Loucy (cell line): ENCODE data around the gene TYW1.
"Not testable (repeated sequence)": the region's sequence is repeated elsewhere in the genome, so short reads cannot be mapped to it uniquely, and the experiment has no call there.

ENCODE experiments used
- H2AFZ ChIP-seq: fragments of 200-600 bp; sonication (generic); 2 replicates; pipeline ENCODE4 v1.6.0; 2016; ENCODE audit warnings: antibody characterized with exemption, mild to moderate bottlenecking, low read length, moderate library complexity
- H3F3A ChIP-seq: fragments of 200-600 bp; 2 replicates; pipeline ENCODE4 v1.6.0; 2016; ENCODE audit warnings: antibody characterized with exemption, low read depth, mild to moderate bottlenecking
- H3K27me3 ChIP-seq: fragments of 200-600 bp; sonication (generic); 2 replicates; pipeline ENCODE4 v1.6.1; 2014; ENCODE audit warnings: low read length, mild to moderate bottlenecking; ENCODE audit not compliant: insufficient read depth, poor library complexity, severe bottlenecking
- H3K36me3 ChIP-seq: fragments of 200-600 bp; sonication (generic); 2 replicates; pipeline ENCODE4 v1.6.1; 2016; ENCODE audit warnings: low read length; ENCODE audit not compliant: insufficient read depth
- H3K4me1 ChIP-seq: fragments of 200-600 bp; sonication (generic); 2 replicates; pipeline ENCODE4 v1.5.1; 2014; ENCODE audit warnings: low read length, mild to moderate bottlenecking; ENCODE audit not compliant: insufficient read depth, poor library complexity, severe bottlenecking
- H3K4me2 ChIP-seq: fragments of 200-600 bp; sonication (generic); 2 replicates; pipeline ENCODE4 v1.6.0; 2014; ENCODE audit warnings: antibody characterized with exemption, low read length, low read depth, mild to moderate bottlenecking; ENCODE audit not compliant: poor library complexity, severe bottlenecking
- H3K4me3 ChIP-seq: fragments of 200-600 bp; sonication (generic); 2 replicates; pipeline ENCODE4 v1.5.1; 2014; ENCODE audit warnings: low read length, mild to moderate bottlenecking, mixed read lengths; ENCODE audit not compliant: poor library complexity, severe bottlenecking
- H3K79me2 ChIP-seq: fragments of 200-600 bp; sonication (generic); 2 replicates; pipeline ENCODE4 v1.6.1; 2014; ENCODE audit warnings: low read length; ENCODE audit not compliant: insufficient read depth
- H3K9ac ChIP-seq: fragments of 200-600 bp; sonication (generic); 2 replicates; pipeline ENCODE4 v1.6.0; 2014; ENCODE audit warnings: mild to moderate bottlenecking, low read depth, low read length, moderate library complexity; ENCODE audit not compliant: poor library complexity, severe bottlenecking
- H3K9me2 ChIP-seq: fragments of 200-600 bp; sonication (generic); replicated peaks from 2 replicates; pipeline ENCODE4 v1.6.1; 2016; ENCODE audit warnings: low read depth, low read length, mixed read lengths
- H3K9me3 ChIP-seq: fragments of 200-600 bp; sonication (generic); 2 replicates; pipeline ENCODE4 v1.6.1; 2014; ENCODE audit warnings: mild to moderate bottlenecking, antibody characterized with exemption, low read length, low read depth; ENCODE audit not compliant: insufficient read depth
- H4K20me1 ChIP-seq: fragments of 200-600 bp; sonication (generic); 2 replicates; pipeline ENCODE4 v1.6.0; 2014; ENCODE audit warnings: antibody characterized with exemption, low read length, mild to moderate bottlenecking; ENCODE audit not compliant: insufficient read depth, poor library complexity, severe bottlenecking
- CTCF ChIP-seq: fragments of 200-600 bp; sonication (generic); conservative IDR thresholded peaks from 2 replicates; pipeline ENCODE4 v1.5.1; 2014; ENCODE audit warnings: mild to moderate bottlenecking, antibody characterized with exemption, low read length

TYW1 gene

GRCh38 chr7:66994051-66994450, 2.6 kb upstream of the TYW1 start:
- not testable (repeated sequence) for H4K20me1 ChIP-seq, H3K36me3 ChIP-seq, H2AFZ ChIP-seq, H3K27me3 ChIP-seq, H3F3A ChIP-seq, H3K4me1 ChIP-seq, H3K9me3 ChIP-seq, H3K9me2 ChIP-seq
- H3K4me2 ChIP-seq = peak overlapping the region; percentile 83
- peak overlapping the region; percentile 78 for H3K9ac ChIP-seq
- H3K79me2 ChIP-seq = peaks cover 33% of the 10 kb centered on the region
- H3K4me3 ChIP-seq = peak overlapping the region; percentile 80

DNA sequence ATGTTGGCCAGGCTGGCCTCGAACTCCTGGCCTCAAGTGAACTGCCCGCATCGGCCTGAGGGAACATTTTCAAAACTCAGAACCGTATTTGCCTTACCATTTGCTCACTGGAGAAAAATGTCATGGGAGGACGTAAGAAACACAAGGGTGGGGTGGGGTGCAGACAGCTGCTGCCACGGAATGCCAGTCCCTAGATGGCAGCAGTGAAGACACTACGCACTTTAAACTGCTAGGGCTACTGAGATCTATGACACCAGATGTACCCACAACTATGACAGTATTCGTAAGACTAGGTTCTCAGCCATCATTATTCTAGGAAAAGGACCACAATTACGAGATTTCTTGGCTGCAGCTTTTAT, 2.0 kb upstream of the TYW1 start:
- peak overlapping the region; percentile 93 for H2AFZ ChIP-seq
- peak; percentile 46 for TF ChIP-seq CTCF
- H4K20me1 ChIP-seq, H3F3A ChIP-seq, H3K36me3 ChIP-seq, H3K4me1 ChIP-seq, H3K27me3 ChIP-seq, H3K9me2 ChIP-seq, H3K9me3 ChIP-seq: not testable (repeated sequence)
- H3K9ac ChIP-seq = peak overlapping the region; percentile 78
- peaks cover 34% of the 10 kb centered on the region for H3K79me2 ChIP-seq
- peak overlapping the region; percentile 80 for H3K4me3 ChIP-seq
- peak overlapping the region; percentile 83 for H3K4me2 ChIP-seq

- H3K4me1 ChIP-seq, H3K9me2 ChIP-seq, H3K36me3 ChIP-seq, H3K27me3 ChIP-seq, H4K20me1 ChIP-seq, H3F3A ChIP-seq, H3K9me3 ChIP-seq: not testable (repeated sequence)
- H3K4me2 ChIP-seq = peak within 1 kb of the TSS; percentile 83
- peak within 1 kb of the TSS; percentile 93 for H2AFZ ChIP-seq
- peak within 1 kb of the TSS; percentile 78 for H3K9ac ChIP-seq
- H3K79me2 ChIP-seq = peaks cover 34% of the 10 kb centered on the region
- H3K4me3 ChIP-seq = peak within 1 kb of the TSS; percentile 80
Observed at GRCh38 chr7:66995050-66995776, 1.4 kb upstream of the TYW1 start, which contains the start of gene SBDS. TSS of gene SBDS (minus strand) at chr7:66995586. CDS start at chr7:66995417, 169 bp downstream.

- H3K4me1 ChIP-seq, H3K36me3 ChIP-seq, H3K9me2 ChIP-seq, H3K4me2 ChIP-seq, H3K9me3 ChIP-seq, H3F3A ChIP-seq, H3K4me3 ChIP-seq, H2AFZ ChIP-seq, H4K20me1 ChIP-seq, H3K9ac ChIP-seq, H3K27me3 ChIP-seq: not testable (repeated sequence)
- peaks cover 14% of the 10 kb centered on the region; the same call in 1 of the 2 replicates for H3K79me2 ChIP-seq
Observed at GRCh38 chr7:67000601-67001258, 4.1 kb downstream of the TYW1 start.

DNA sequence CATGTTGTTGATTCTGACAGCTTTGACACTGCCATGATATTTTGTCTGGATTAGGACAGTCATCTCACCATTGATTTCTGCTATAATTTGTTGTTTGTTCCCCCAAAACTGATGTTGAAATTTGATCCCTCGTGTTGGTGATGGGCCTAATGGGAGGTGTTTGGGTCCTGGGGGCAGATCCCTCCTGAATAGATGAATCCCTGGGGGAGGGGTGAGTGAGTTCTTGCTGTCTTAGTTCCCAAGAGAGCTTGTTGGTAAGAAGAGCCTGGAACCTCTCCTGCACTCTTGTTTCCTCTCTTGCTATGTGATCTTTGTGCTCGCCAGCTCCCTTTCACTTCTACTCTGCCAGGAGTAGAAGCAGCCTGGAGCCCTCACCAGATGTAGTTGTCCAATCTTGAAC, 7.5 kb downstream of the TYW1 start:
- not testable (repeated sequence) for H3F3A ChIP-seq, H3K4me2 ChIP-seq, H3K27me3 ChIP-seq, H3K4me1 ChIP-seq, H2AFZ ChIP-seq, H4K20me1 ChIP-seq, H3K9me3 ChIP-seq, H3K4me3 ChIP-seq, H3K9me2 ChIP-seq, H3K79me2 ChIP-seq, H3K9ac ChIP-seq
- peaks cover 15% of the 10 kb centered on the region; the same call in 1 of the 2 replicates for H3K36me3 ChIP-seq
